ENCODE data around the gene TSPAN33. TPM values are rescaled to one million over a fixed set of nuclear protein-coding genes. Genes with fewer than 3 reads are reported as not detected.
A peak's percentile ranks its signal among the peaks of the same experiment; 100 is the strongest.
"Not testable (repeated sequence)": the region's sequence is repeated elsewhere in the genome, so short reads cannot be mapped to it uniquely, and the experiment has no call there.

Gene TSPAN33, protein sequence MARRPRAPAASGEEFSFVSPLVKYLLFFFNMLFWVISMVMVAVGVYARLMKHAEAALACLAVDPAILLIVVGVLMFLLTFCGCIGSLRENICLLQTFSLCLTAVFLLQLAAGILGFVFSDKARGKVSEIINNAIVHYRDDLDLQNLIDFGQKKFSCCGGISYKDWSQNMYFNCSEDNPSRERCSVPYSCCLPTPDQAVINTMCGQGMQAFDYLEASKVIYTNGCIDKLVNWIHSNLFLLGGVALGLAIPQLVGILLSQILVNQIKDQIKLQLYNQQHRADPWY
- 39.3 and 43.6 TPM in 2 replicates for total RNA-seq (2014; rRNA removed; shearing (Covaris generic))
- polyA plus RNA-seq (2015; cell fraction: cytosol; rRNA removed), result 36.8 and 43.4 TPM in 2 replicates
- 26.0 and 45.6 TPM in 2 replicates for polyA plus RNA-seq (2015; cell fraction: nucleus; rRNA removed)

GRCh38 chr7:129144095-129144833 is at the start of gene TSPAN33:
Gene TSPAN33 (plus strand): TSS chr7:129144707. CDS start chr7:129144981, 274 bp downstream.
- DNase-seq (ENCODE audit: low read depth, low spot score), result peak; percentile 79

GRCh38 chr7:129095258-129095657 is 49.2 kb upstream of the TSPAN33 start:
- DNase-seq (ENCODE audit: low read depth, low spot score), result no peak
- in situ Hi-C loops (cut with HindIII; ENCODE audit: low pct_unique_long_range_greater_than_20kb, low sequenced_read_pairs), result no loop called here

More at GRCh38 chr7:129144095-129144833, at the start of gene TSPAN33:
- in situ Hi-C loops (cut with HindIII; ENCODE audit: low pct_unique_long_range_greater_than_20kb, low sequenced_read_pairs), result no loop called here

- in situ Hi-C loops (cut with HindIII; ENCODE audit: low pct_unique_long_range_greater_than_20kb, low sequenced_read_pairs), result no loop called here
- DNase-seq (ENCODE audit: low read depth, low spot score), result no peak
These were observed 46.0 kb upstream of the TSPAN33 start for GRCh38 chr7:129098409-129099084.

- no peak for DNase-seq (ENCODE audit: low read depth, low spot score)
- in situ Hi-C loops (cut with HindIII; ENCODE audit: low pct_unique_long_range_greater_than_20kb, low sequenced_read_pairs), result no loop called here
These were observed 43.7 kb upstream of the TSPAN33 start for GRCh38 chr7:129100827-129101166.

- in situ Hi-C loops (cut with HindIII; ENCODE audit: low pct_unique_long_range_greater_than_20kb, low sequenced_read_pairs), result no loop called here
- DNase-seq (ENCODE audit: low read depth, low spot score), result no peak
These were observed 42.8 kb upstream of the TSPAN33 start for GRCh38 chr7:129101746-129102145.

DNA sequence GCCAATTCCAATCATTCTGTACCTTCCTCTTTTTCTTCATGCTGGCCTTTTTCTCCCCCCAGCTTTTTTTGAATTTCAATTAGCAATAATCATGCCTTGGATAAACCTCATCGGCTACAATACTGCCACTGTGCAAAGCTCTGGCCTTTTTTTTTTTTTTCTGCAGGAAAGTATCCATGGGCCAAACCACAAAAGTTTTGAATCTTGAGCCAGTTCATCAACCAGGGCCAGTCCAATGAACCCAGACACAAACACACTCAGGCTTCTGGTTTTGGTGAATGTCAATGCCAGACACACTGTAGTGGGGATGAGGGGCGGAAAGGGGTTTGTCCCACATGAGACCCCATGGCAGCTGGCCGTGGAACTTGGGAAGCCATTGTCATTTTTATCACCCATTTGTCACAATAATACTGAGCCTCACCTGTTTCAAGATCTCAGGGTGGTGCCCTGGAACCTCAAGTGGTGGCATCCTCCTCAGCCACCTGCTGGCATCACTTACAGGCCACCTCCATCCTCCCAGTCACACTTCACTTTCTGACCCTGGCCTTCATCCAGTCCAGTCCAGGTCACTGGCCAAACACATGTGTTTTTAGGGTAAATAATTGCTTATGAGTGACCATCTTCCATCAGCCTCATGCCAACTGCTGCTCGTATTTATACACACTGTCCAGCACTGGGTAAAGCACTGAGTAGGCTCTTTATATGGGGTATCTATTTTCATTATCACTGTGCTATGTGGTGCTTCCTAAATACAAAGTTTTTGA is 40.8 kb upstream of the TSPAN33 start:
- DNase-seq (ENCODE audit: low read depth, low spot score), result no peak
- in situ Hi-C loops (cut with HindIII; ENCODE audit: low pct_unique_long_range_greater_than_20kb, low sequenced_read_pairs), result no loop called here

GRCh38 chr7:129108581-129108980 is 35.9 kb upstream of the TSPAN33 start:
- in situ Hi-C loops (cut with HindIII; ENCODE audit: low pct_unique_long_range_greater_than_20kb, low sequenced_read_pairs), result no loop called here
- no peak for DNase-seq (ENCODE audit: low read depth, low spot score)

DNA sequence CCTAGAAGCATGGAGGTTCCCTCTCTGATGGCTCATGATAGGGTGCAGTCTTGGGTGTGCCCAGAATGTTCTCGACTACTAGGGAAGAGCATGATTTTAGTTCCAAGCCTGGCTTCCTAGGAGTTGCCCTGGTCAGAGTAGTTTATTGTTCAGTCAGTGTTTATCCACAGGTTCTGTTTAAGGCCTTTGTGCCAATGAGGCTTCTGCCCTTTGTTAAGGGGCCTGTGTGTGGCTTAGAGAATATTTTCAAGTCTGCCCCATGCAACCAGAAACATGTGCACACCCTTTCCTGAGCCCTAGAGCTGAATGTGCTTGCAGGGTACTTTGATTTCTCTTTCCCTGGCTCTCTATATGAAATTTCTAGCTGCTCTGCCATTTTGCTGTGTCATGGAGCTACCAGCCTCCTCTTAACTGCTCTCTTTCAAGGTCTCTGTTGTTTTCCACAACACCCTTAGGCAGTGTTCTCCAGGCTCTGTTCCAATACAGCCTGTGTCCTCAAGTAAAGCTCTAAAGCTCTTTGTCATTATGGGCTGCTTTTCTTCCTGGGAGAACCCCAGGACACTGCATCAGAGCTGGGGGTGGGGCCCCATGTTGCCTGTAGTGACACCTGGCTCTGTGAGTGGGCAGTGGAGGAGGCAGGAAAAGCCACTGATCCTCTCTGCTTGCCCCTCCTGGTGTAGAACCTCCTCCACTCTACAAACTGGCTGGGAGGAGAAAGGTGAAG is 34.1 kb upstream of the TSPAN33 start:
- in situ Hi-C loops (cut with HindIII; ENCODE audit: low pct_unique_long_range_greater_than_20kb, low sequenced_read_pairs), result no loop called here
- peak; percentile 97 for DNase-seq (ENCODE audit: low read depth, low spot score)

DNA sequence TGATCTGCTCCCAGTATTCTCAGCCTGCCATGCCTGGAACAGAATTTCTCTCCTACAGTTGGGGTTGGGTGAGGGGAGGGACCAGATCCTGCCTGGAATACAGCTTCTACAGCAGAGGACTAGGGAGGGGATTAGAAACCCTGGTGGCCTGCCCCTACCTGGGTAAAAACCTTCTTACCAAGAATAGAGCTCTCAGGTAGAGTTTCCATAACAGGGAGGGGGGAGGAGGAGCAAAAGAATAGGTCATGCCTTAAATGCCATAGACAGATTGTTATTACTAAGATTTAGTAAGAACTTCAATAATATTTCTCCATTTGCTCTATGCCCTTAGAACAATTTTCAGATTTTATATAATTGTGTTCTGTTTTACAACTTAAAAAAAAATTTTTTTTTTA is 33.5 kb upstream of the TSPAN33 start:
- DNase-seq (ENCODE audit: low read depth, low spot score), result no peak
- in situ Hi-C loops (cut with HindIII; ENCODE audit: low pct_unique_long_range_greater_than_20kb, low sequenced_read_pairs), result no loop called here

GRCh38 chr7:129115676-129116075 is 28.8 kb upstream of the TSPAN33 start:
- in situ Hi-C loops (cut with HindIII; ENCODE audit: low pct_unique_long_range_greater_than_20kb, low sequenced_read_pairs), result no loop called here
- DNase-seq (ENCODE audit: low read depth, low spot score), result no peak

GRCh38 chr7:129118182-129118581 is 26.3 kb upstream of the TSPAN33 start:
- in situ Hi-C loops (cut with HindIII; ENCODE audit: low pct_unique_long_range_greater_than_20kb, low sequenced_read_pairs), result no loop called here
- no peak for DNase-seq (ENCODE audit: low read depth, low spot score)

DNA sequence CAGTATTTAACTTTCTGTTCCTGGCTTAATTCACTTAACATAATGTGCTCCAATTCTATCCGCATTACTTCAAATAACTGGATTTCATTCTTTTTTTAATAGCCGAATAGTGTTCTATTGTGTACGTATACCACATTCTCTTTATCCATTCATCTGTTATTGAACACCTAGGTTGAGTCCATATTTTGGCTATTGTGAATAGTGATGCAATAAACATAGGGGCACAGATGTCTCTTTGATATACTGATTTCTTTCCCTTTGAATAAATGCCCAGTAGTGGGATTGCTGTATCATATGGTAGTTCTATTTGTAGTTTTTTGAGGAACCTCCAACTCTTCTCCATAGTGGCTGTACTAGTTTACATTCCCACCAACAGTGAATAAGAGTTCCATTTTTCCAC is 25.5 kb upstream of the TSPAN33 start:
- DNase-seq (ENCODE audit: low read depth, low spot score), result no peak
- in situ Hi-C loops (cut with HindIII; ENCODE audit: low pct_unique_long_range_greater_than_20kb, low sequenced_read_pairs), result no loop called here

GRCh38 chr7:129121501-129122077 is 22.9 kb upstream of the TSPAN33 start:
- in situ Hi-C loops (cut with HindIII; ENCODE audit: low pct_unique_long_range_greater_than_20kb, low sequenced_read_pairs), result not testable (repeated sequence)

GRCh38 chr7:129122078-129122750 is 22.3 kb upstream of the TSPAN33 start:
- DNase-seq (ENCODE audit: low read depth, low spot score), result no peak
- in situ Hi-C loops (cut with HindIII; ENCODE audit: low pct_unique_long_range_greater_than_20kb, low sequenced_read_pairs), result no loop called here

More at GRCh38 chr7:129121501-129122077, 22.9 kb upstream of the TSPAN33 start:
- not testable (repeated sequence) for DNase-seq (ENCODE audit: low read depth, low spot score)

- no peak for DNase-seq (ENCODE audit: low read depth, low spot score)
- in situ Hi-C loops (cut with HindIII; ENCODE audit: low pct_unique_long_range_greater_than_20kb, low sequenced_read_pairs), result no loop called here
These were observed 21.6 kb upstream of the TSPAN33 start for GRCh38 chr7:129122751-129123509.

DNA sequence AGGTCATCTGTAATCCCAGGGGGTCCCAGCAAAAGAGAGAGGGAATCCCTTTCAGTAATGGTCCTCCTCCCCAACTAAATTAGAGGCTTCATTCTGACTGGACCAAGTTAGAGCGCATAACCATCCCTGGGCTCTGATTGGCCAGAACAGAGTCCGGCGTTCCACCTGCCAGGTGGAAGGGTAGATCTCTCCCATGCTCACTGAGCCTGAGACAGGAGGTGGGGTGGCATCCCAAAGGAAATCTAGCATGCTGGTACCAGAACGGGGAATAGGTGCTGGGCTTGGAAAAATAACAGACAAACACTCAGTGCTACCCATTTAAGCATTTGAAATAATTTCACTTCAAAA is 21.0 kb upstream of the TSPAN33 start:
- in situ Hi-C loops (cut with HindIII; ENCODE audit: low pct_unique_long_range_greater_than_20kb, low sequenced_read_pairs), result no loop called here
- no peak for DNase-seq (ENCODE audit: low read depth, low spot score)
